ENCODE measurements around the gene SCG2.
A peak's percentile ranks its signal among the peaks of the same experiment; 100 is the strongest.
"Not testable (repeated sequence)": the region's sequence is repeated elsewhere in the genome, so short reads cannot be mapped to it uniquely, and the experiment has no call there.

SCG2 gene

GRCh38 chr2:223612501-223612900, 10.3 kb upstream of the SCG2 start:
- DNase-seq = no peak

- DNase-seq = no peak
Measured at GRCh38 chr2:223611061-223611460, 8.9 kb upstream of the SCG2 start.

GRCh38 chr2:223607476-223607875, 5.3 kb upstream of the SCG2 start:
- no peak for DNase-seq

DNA sequence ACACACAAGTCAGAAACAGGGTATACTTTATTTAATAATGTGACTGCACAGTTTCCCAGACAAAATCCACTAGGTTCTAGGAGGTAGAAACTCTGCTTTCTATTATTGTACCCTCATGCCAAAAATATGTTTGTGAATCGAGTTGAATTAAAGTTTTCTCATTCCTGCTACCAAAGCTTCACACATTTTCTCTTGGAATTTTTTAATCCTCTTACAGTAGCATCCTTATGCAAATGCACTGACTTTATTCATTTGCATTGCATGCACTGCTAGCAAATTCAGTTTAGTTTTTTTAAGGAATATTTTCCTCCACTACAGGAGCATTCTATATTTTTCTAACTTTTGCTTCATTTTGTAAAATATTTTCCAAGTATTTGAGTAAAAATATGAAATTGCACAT, 4.8 kb upstream of the SCG2 start:
- DNase-seq = no peak

GRCh38 chr2:223604231-223604630, 2.1 kb upstream of the SCG2 start:
- DNase-seq = no peak

- DNase-seq = no peak
Measured at GRCh38 chr2:223602972-223603371, 811 bp upstream of the SCG2 start.

DNA sequence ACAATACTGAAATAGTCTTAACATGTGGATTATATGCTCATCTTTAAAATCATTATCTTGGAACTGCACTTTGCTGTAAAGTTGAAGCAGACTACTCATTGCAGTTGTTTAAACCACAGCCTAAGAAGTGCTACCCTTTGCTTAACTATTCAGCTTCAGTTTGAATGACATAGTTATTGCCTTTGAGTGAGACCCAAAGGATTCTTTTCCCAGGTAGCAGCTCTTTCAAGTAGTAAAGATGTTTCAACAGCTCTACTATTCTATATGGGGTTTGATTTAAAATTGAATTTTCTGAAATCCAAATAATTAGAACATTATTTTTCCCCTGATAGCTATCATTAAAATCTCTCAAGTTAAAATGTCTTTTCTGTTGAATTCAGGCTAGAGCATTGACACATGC, 1.1 kb downstream of the SCG2 start:
- DNase-seq = no peak

GRCh38 chr2:223599640-223600380, 2.4 kb downstream of the SCG2 start:
- DNase-seq = no peak

GRCh38 chr2:223598994-223599639, 3.0 kb downstream of the SCG2 start:
- DNase-seq = no peak

DNA sequence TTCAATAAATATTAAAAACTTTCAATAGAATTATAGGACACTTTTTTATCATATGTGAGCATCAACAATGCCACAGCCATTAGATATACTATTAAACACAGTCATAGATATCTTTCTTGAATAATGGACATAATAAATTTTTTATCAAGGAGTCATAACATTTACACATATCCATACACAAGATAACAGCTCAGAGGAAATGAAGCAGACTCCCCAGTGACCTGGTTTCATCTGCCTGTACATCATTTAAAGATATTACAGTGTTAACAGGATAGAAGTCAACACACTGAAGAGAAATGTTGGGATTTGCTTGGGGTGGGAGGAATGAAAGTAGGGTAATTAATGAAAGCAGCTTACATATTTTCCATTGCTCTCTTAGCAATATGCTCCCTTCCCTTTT, 5.1 kb downstream of the SCG2 start:
- DNase-seq = no peak

GRCh38 chr2:223596208-223596607, 6.0 kb downstream of the SCG2 start:
- DNase-seq = no peak

DNA sequence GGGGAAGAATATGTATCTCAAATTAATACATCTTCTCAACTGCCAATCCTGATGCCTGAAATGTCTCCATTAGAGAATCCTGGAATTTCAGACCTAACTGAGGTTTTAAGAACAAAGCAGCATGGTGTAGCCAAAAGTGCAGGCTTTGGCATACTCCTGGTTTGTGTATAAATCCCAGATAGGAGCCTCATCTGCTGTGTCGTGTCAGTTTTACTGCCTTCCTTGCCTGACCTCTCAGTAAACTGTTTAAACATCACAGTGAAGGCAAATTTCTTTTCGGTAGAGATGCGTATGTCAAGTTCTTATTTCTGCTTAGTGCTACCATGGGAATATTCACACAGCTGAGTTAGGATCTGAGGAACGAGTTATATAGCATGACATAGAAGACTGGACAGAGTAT, 7.3 kb downstream of the SCG2 start:
- no peak for DNase-seq

DNA sequence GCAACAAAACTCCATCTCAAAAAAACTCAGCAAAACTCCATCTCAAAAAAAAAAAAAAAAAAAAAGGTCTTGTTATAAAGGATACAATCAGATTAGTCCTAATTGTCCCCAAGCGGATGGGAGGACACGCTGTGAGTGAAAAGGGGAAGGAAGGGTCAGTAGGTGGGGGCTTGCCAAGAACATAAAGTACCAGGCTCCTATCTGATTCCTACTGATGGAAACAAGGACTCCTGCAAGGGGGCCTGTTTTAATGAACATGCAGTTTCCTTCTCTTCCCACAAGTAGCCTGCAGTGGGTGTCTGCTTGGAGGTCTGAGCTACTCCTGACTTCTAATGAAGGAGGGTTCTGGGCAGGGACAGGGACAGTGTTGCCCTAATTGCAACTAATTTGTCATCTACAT, 7.9 kb downstream of the SCG2 start:
- DNase-seq = no peak

GRCh38 chr2:223592689-223593088, 9.5 kb downstream of the SCG2 start:
- DNase-seq = not testable (repeated sequence)

GRCh38 chr2:223591596-223591995, 10.6 kb downstream of the SCG2 start:
- DNase-seq = no peak

GRCh38 chr2:223590964-223591363, 11.2 kb downstream of the SCG2 start:
- DNase-seq = no peak

DNA sequence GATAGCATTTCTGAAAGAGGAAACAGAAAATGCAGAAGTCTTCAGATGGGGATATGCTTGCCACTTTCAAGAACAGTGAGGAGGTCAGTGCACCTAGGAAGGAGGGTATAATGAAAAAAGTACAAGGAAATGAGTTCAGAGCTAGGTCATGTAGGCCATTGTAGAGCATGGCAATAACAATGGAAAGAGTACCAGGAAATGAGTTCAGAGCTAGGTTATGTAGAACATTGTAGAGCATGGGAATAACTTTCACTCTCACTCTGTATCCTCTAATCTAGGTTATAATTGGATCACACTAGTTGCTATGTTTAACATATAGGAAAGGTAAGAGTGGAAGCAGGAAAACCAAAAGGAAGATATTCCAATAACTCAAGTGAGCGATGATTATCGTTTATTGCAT, 12.3 kb downstream of the SCG2 start:
- DNase-seq = peak; percentile 82

DNA sequence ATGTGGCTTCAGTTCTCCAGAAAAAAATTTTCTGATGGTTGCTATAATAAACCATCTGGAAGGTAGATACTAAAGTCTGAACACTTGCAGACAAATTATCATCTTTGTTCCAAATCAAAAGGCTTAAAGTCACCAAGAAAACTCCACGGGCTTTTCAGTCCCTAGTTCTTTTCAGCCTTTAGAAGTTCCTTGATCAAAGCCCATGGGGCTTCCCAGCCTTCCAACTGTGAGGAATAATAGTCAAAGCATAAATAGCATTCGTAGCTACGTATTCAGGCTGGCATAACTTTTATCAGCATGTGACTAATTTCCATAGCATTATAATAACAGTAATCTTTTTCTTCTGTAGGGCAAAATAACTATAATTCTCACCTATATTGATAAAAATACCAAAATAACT, 13.9 kb downstream of the SCG2 start:
- DNase-seq = no peak

DNA sequence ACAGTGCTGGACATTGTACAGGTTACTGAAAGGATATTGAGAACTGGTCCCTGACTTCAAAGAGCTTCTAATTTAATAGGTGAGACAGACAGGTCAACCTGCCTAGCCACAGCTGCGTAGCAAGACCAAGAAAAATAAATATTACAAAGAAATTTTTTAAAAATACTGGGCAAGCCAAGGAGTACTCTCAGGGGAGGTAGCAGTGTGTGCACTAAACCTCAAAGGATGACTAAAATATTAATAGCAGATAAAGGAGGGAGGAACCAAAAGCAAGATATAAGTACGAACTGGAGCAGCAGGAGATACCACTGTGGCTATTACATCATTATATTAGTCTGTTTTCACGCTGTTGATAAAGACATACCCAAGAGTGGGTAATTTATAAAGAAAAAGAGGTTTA, 14.9 kb downstream of the SCG2 start:
- no peak for DNase-seq

DNA sequence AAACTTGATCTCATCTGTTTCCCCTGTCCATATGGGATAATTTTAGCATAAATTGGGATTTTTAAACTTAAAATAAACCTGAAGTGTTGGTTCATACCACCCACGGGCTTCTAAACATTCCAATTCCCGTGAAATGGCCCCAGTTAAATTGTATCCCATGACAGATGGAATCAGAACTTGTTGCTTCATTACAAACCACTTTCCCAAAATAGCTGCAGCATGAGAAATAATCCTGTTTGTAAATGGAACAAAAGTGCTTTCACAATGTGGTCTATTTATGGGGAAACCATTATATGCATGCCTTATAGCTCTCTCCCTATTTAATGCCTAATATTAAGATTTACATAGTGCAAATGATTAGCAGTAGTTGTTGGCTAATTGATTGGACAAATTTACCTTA, 15.9 kb downstream of the SCG2 start:
- peak; percentile 77 for DNase-seq

GRCh38 chr2:223585666-223586065, 16.5 kb downstream of the SCG2 start:
- peak; percentile 61 for DNase-seq

- DNase-seq = no peak
Measured at GRCh38 chr2:223582001-223582400, 20.2 kb downstream of the SCG2 start.

- no peak for DNase-seq
Measured at GRCh38 chr2:223580951-223581350, 21.2 kb downstream of the SCG2 start.

DNA sequence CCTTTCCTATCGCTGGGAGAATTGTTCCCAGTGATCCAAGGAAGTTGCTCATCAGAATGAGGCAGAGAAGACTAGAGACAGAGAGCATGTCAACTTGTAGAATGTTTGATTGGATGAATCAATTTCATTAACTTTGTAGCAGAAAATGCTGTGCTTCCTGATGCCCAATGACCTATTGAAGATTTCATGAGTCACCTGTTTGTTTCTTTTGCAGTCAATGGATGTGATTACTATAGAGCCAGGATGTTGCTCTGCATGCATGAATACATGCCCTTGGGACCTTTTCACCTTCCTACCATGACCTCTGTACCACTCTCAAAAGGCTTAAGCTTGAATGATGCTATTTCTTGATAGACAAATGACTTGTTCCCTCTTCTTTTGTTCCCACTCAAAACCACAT, 23.3 kb downstream of the SCG2 start:
- no peak for DNase-seq

- no peak for DNase-seq
Measured at GRCh38 chr2:223576873-223577272, 25.3 kb downstream of the SCG2 start.

All from MV-4-11 (cell line).